Thyroid gland (tissue), 4 donors: Measurements from ENCODE around the gene DRD1. TPM values are rescaled to one million over a fixed set of nuclear protein-coding genes. Genes with fewer than 3 reads are reported as not detected.

Experiments used
- DNase-seq, 2 donors: peaks; one replicate each; pipeline ENCODE4 v3.0.0-alpha.2; 2019
- H3K27ac ChIP-seq, 3 donors: fragments of 200-600 bp; sonication (generic); 1 replicate in 2 of 3; 2 replicates in 1 of 3; pipeline ENCODE4 v1.5.1; 2016 to 2019; ENCODE audit warnings: mild to moderate bottlenecking in 1 of 3, moderate library complexity in 1 of 3
- H3K27me3 ChIP-seq: fragments of 200-600 bp; sonication (generic); one replicate; pipeline ENCODE4 v1.5.1; 2019
- H3K36me3 ChIP-seq, 2 donors: fragments of 200-600 bp; sonication (generic); one replicate each; pipeline ENCODE4 v1.5.1; 2016 to 2019
- H3K4me1 ChIP-seq, 2 donors: fragments of 200-600 bp; sonication (generic); one replicate each; pipeline ENCODE4 v1.5.1; 2017 to 2019
- H3K4me3 ChIP-seq, 3 donors: fragments of 200-600 bp; sonication (generic); replicated peaks in 1 of 3; 1 replicate in 2 of 3; 2 replicates in 1 of 3; pipeline ENCODE4 v1.5.1; 2016; ENCODE audit warnings: mild to moderate bottlenecking in 1 of 3
- H3K9me3 ChIP-seq: fragments of 200-600 bp; sonication (generic); one replicate; pipeline ENCODE4 v1.5.1; 2017
- POLR2A ChIP-seq, 2 donors: fragments of 450-650 bp; IDR thresholded peaks; one replicate each; pipeline ENCODE4 v1.6.1; 2017; ENCODE audit warnings: antibody characterized with exemption in 2 of 2, mild to moderate bottlenecking in 2 of 2, moderate library complexity in 1 of 2
- WGBS, 2 donors: methylation state at CpG; one replicate each; pipeline ENCODE4 v1.1.5; 2017; 5-methylcytosine and 5-hydroxymethylcytosine counted together
- intact Hi-C: fragments of 100-400 bp; cut with DNase I; formaldehyde crosslinking; loops from one replicate; pipeline ENCODE4 v1.15.1; 2023
- total RNA-seq, 4 donors: library from RNA; depleted of rRNA; stranded (reverse); fragments of >200 nt; gene quantifications; one replicate each; pipeline ENCODE4 v1.2.3, GENCODE V29; 2016
- TF ChIP-seq, protein P1 (sequence below), 6 experiments: fragments of 200-600 bp in 3 of 6; fragments of 450-650 bp in 3 of 6; sonication (generic) in 3 of 6; IDR thresholded peaks; one replicate each; pipeline ENCODE4 v1.5.1; 2016 to 2019; ENCODE audit warnings: antibody characterized with exemption in 6 of 6, mild to moderate bottlenecking in 2 of 6, inconsistent platforms in 1 of 6, moderate library complexity in 1 of 6

Gene DRD1
- total RNA-seq, 4 donors from 2014 or later, result not detected

GRCh38 chr5:175422058-175422457 lies 21.9 kb downstream of the DRD1 start:
- no peak for TF ChIP-seq POLR2A (IDR thresholded peaks at IDR 0.05)
- TF ChIP-seq, protein P1, sequence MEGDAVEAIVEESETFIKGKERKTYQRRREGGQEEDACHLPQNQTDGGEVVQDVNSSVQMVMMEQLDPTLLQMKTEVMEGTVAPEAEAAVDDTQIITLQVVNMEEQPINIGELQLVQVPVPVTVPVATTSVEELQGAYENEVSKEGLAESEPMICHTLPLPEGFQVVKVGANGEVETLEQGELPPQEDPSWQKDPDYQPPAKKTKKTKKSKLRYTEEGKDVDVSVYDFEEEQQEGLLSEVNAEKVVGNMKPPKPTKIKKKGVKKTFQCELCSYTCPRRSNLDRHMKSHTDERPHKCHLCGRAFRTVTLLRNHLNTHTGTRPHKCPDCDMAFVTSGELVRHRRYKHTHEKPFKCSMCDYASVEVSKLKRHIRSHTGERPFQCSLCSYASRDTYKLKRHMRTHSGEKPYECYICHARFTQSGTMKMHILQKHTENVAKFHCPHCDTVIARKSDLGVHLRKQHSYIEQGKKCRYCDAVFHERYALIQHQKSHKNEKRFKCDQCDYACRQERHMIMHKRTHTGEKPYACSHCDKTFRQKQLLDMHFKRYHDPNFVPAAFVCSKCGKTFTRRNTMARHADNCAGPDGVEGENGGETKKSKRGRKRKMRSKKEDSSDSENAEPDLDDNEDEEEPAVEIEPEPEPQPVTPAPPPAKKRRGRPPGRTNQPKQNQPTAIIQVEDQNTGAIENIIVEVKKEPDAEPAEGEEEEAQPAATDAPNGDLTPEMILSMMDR (IDR thresholded peaks at IDR 0.05), result no peak

GRCh38 chr5:175420383-175420782 lies 23.6 kb downstream of the DRD1 start:
- Histone ChIP-seq H3K36me3 (no peaks in the 10 kb centered on the region), H3K9me3 (no peaks in the 10 kb centered on the region), H3K4me3 (no peak overlapping the region), H3K4me1 (no peaks in the 10 kb centered on the region), H3K27me3 (no peaks in the 10 kb centered on the region), H3K27ac (no peak overlapping the region)
- TF ChIP-seq, protein P1 (IDR thresholded peaks at IDR 0.05), result no peak
- TF ChIP-seq POLR2A (IDR thresholded peaks at IDR 0.05), result no peak
- DNase-seq, result no peak
- intact Hi-C loops, result no loop called here

More at GRCh38 chr5:175422058-175422457, 21.9 kb downstream of the DRD1 start:
- Histone ChIP-seq H3K4me3 (no peak overlapping the region), H3K36me3 (no peaks in the 10 kb centered on the region), H3K27ac (no peak overlapping the region), H3K4me1 (no peaks in the 10 kb centered on the region), H3K9me3 (no peaks in the 10 kb centered on the region), H3K27me3 (no peaks in the 10 kb centered on the region)
- intact Hi-C loops, result no loop called here
- WGBS, 2 donors, result 76 to 80% methylated on average over 2 of the region's 2 CpGs
- DNase-seq, result no peak

GRCh38 chr5:175418251-175418650 lies 25.7 kb downstream of the DRD1 start:
- intact Hi-C loops, result no loop called here
- WGBS, 2 donors, result 95 to 98% methylated on average over 1 of the region's 1 CpG
- no peaks in the 10 kb centered on the region for H3K4me1 ChIP-seq
- H3K27me3 ChIP-seq, result no peaks in the 10 kb centered on the region
- no peak overlapping the region for H3K27ac ChIP-seq
- no peaks in the 10 kb centered on the region for H3K36me3 ChIP-seq
- no peak for DNase-seq
- no peaks in the 10 kb centered on the region for H3K9me3 ChIP-seq
- TF ChIP-seq POLR2A (IDR thresholded peaks at IDR 0.05), result no peak
- TF ChIP-seq, protein P1 (IDR thresholded peaks at IDR 0.05), result no peak
- H3K4me3 ChIP-seq, result no peak overlapping the region

DNA sequence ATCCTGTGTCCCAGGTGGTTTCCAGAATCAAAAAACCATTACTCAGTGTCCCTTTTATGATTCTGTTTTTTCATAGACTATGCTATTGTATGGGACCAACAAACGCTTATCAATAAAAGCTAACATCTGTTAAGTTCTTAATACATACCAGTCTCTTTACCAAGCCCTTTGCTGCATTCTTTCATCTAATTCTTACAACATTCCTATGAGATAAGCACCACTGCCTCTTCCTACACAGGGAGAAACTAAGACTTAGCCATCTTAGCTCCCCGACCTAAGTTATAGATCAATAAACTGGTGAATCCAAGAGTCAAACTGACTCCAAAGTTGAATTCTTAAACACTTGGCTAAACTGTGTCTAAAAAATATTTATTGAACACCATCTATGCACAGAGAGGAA lies 26.6 kb downstream of the DRD1 start:
- H3K9me3 ChIP-seq, result no peaks in the 10 kb centered on the region
- no peak for DNase-seq
- no peak overlapping the region for H3K27ac ChIP-seq
- H3K36me3 ChIP-seq, result no peaks in the 10 kb centered on the region
- no peak overlapping the region for H3K4me3 ChIP-seq
- H3K27me3 ChIP-seq, result no peaks in the 10 kb centered on the region
- WGBS, 2 donors, result 80 to 89% methylated on average over 2 of the region's 2 CpGs
- intact Hi-C loops, result no loop called here
- no peak for TF ChIP-seq POLR2A (IDR thresholded peaks at IDR 0.05)
- TF ChIP-seq, protein P1 (IDR thresholded peaks at IDR 0.05), result no peak
- no peaks in the 10 kb centered on the region for H3K4me1 ChIP-seq

DNA sequence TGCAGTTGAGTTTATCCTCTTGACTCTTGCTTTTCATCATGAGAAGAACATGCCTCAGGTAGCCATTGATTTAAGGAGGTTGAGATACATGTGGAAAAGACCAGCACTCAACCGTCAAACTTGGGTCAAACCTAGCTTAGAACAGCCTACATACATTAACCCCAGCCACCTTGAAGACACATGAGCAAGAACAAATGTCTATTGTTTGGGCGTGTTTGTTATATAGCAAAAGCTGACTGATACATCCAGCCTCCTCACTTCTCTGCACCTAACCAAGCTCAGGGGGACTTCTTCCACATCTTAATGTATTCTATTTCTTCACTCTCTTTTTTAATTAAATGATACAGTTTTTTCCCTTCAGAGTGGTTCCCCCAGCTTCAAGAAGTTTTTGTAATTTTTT lies 28.7 kb downstream of the DRD1 start:
- Histone ChIP-seq H3K36me3 (no peaks in the 10 kb centered on the region), H3K4me3 (no peak overlapping the region), H3K27me3 (no peaks in the 10 kb centered on the region), H3K27ac (no peak overlapping the region), H3K4me1 (no peaks in the 10 kb centered on the region), H3K9me3 (no peaks in the 10 kb centered on the region)
- no peak for DNase-seq
- TF ChIP-seq, protein P1 (IDR thresholded peaks at IDR 0.05), result no peak
- no peak for TF ChIP-seq POLR2A (IDR thresholded peaks at IDR 0.05)
- intact Hi-C loops, result no loop called here
- WGBS, 2 donors, result 95 to 98% methylated on average over 2 of the region's 2 CpGs
